HT-29 (cell line): ENCODE measurements around the gene DLG1. TPM values are rescaled to one million over a fixed set of nuclear protein-coding genes. Genes with fewer than 3 reads are reported as not detected.
A peak's percentile ranks its signal among the peaks of the same experiment; 100 is the strongest.
"Not testable (repeated sequence)": the region's sequence is repeated elsewhere in the genome, so short reads cannot be mapped to it uniquely, and the experiment has no call there.

Source experiments
- DNase-seq: peaks from one replicate; pipeline ENCODE4 v3.0.0-alpha.2; 2015; ENCODE audit warnings: low spot score
- total RNA-seq: library from RNA; depleted of rRNA; stranded (reverse); fragments of >200 nt; shearing (Covaris generic); gene quantifications from 2 replicates; pipeline ENCODE4 v1.2.3, GENCODE V29; 2014

The DLG1 gene
- total RNA-seq, 1 experiment from 2014 or later, result 36.7 TPM

DNA sequence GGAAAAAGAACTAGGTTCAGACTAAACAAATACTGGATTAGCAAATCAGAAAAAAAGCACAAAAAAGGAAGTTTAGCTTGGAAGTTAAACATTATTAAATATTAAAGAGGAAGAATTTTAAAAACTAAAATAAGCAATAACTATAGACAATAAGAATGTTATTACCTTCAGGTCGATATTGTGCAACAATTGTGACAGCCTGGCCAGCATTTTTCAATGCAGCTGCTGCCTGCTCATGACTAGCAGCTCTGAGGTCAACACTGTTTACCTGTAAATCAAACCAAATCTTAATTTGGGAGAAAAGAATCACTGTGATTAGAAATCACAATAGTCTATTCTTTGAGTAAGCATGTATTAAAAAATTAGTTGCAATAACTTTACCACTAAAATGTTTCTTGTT is 193.7 kb downstream of the DLG1 start:
- no peak for DNase-seq

DNA sequence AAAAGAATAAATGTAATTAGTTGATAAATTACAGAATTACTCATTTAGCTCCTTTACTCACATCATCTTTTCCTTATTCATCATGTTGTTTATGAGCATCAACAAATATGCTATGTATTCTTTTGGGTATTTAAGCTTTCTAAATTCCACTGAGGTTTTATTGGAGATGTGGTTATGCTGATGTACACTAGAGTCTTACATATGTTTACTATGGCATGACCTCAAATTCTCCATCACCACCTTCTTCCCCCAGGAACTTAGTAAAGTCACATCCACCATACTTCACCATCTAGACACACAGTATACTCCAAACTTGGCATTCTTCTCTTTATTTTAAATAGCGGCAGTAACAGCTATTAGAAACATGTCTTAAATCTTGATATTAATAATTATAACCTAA is 194.6 kb downstream of the DLG1 start:
- DNase-seq, result no peak

DNA sequence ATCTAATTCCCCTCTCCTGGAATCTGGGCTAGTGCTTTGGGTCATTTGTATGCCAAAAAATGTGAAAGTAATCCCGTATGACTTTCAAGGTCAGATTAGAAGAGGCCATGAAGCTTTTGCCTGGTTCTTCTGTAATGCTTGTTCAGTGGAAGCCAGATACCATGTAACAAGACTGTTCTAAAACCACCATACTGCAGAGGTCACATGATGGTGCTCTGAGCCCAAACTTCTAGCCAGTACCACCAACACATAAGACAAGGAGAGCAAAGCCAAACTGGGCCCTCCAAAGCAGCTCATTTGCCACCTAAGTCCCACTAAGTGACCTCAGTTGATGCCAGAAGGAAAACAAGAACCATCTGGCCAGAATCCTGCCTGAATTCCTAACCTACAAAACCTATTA is 204.5 kb downstream of the DLG1 start:
- no peak for DNase-seq

DNA sequence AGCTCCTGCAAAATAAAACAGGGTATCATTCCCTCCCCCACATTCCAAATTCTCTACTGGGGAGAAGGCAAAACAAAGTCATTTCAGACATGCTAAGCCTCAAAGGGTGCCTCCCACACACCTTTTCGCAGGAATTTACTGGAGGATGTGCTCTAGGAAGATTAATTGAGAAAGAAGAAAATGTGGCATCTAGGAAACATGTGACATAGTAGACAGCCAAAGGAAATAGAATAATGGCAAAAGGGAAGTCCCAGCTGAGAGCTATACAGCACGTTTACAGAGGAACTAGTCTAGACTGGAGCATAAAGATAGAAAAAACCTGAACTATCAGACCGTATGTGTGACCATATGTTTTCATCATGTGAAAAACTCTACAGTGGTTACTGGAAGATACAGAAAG is 210.0 kb downstream of the DLG1 start:
- DNase-seq, result no peak

DNA sequence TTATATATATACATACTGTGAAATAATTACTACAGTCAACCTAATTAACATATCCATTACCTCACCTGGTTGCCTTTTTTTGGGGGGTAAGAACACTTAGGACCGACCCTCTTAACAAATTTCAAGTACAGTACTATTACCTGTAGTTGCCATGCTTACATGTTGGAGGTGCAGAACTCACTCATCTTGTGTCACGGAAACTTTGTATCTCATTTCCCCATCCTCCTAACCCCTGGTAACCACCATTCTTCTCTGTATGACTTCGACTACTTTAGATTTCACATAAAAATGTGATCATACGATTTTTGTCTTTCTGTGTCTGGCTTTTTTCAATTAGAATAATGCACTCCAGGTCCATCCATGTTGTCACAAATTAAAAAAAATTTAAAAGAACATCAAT is 213.3 kb downstream of the DLG1 start:
- DNase-seq, result no peak

DNA sequence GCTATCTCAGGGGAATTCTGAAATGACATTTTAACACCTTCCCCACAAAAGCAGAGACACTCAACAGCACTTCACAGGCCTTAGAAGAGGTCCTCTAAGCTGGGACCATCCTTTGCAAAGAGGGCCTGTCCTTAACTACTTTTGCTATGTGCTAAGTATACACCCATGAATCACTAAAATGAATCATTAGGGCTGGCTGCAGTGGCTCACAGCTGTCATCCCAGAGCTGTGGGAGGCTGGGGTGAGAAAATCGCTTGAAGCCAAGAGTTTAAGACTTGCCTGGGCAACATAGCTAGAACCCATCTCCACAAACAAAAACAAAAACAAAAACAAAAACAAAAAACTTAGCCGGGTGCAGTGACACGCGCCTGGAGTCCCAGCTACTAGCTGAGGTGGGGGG is 214.9 kb downstream of the DLG1 start:
- DNase-seq, result no peak

DNA sequence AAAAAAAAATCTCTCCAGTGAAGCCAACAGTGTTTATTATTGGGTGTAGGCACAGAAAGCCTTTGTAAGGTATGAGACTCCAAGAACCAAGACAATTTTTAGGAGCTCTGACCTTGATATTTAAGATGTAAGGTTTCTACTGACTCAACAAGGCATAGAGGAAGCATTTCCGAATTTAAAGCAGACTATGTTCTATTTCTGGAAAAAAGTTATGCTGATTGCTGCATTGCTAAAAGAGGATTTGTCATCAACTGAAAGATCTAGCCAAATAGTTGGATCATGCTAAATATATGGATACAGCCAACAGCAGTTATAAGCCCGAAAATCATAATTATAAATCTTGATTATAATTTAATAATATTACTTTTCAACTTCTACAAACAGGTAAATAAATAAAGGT is 215.5 kb downstream of the DLG1 start:
- no peak for DNase-seq

DNA sequence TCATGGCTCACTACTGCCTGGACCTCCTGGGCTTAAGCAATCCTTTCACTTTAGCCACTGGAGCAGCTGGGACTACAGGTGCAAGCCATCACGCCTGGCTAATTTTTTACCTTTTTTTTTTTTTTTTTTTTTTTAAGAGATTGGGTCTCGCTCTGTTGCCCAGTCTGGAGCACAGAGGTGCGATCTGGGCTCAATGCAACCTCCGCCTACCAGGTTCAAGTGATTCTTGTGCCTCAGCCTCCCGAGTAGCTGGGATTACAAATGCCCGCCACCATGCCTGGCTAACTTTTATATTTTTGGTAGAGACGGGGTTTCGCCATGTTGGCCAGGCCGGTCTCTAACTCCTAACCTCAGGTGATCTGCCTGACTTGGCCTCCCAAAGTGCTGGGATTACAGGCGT is 218.1 kb downstream of the DLG1 start:
- no peak for DNase-seq

DNA sequence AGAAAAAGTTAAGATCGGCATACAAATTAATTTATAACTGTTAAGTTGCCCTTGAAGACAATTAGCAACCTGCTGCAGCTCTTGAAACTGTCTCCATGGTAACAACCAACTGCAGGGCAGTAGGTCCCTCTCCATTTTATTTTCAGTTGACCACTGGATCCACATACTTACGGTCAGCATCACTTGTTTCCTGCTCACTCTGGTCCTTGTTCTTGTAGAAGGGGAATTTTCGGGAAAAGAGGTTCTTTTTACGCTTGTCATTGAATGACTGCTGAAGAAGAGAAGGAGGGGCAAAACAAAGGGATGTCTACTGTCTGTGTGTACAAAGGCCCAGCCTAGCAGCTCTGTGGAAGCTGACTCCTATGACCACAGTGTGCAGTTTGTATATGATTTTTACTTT is 222.0 kb downstream of the DLG1 start:
- DNase-seq, result no peak

DNA sequence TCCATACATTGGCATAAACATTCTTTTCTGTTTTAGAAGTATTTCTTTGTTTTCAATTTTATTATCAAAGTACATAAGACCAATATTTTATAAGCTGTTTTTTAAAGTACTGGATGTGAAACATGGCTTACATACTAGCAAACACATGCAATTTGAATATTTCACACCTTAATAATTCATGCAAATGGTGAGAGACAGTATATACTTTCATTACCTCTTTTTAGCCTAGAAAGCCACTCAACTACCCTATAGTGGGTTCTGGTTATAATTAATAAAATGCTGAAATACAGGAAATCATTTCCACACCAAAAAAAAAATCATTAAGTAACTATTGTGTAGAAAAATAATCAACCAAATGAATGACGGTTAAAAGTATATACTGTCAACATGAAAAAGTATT is 230.3 kb downstream of the DLG1 start:
- no peak for DNase-seq

DNA sequence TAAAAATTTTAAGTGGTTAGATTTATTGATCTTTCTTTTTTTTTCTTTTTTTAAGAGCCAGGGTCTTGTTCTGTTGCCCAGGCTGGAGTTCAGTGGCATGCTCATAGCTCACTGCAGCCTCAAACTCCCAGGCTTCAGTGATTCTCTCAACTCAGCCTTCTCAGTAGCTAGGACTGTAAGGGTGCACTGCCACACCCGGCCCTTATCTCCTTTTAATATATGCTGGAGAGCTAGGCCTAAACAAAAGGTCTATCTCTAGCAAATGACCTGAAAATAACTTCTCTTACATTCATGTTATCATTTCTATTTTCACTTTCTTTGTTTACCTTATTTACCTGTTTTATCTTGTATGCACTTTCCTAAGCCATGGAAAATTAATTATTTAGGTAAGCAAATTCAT is 233.6 kb downstream of the DLG1 start:
- no peak for DNase-seq

DNA sequence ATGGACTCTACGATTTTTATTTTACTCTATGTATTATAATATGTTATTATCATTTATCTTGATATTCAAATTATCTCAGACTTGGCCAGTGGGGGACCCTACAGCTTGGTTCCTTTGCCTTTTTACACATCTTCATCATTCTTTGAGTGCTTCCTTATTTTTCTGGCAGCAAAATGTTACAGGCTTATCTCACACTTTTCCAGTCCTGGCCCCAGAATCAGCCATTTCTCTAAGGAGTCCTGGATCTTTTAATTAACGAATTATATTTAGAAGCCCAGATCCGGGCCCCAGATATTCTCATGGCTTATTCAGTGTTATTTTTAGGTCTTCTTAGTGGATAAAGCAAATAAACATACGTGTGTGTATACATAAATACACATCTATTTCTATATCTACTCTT is 236.0 kb downstream of the DLG1 start:
- no peak for DNase-seq

DNA sequence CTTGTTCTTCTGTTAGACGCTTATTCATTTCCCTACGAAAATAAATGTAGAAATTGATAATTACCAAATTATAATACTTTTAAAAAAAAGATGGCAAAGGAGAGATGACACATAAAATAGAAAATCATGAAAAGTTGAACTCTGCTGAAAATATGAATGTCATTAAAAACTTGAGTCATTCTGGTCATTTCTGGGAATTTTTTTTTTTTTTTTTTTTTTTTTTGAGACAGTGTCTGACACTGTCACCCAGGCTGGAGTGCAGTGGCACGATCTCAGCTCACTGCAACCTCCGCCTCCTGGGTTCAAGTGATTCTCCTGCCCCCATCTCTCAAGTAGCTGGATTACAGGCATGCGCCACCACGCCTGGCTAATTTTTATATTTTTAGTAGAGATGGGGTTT is 246.8 kb downstream of the DLG1 start:
- DNase-seq, result not testable (repeated sequence)

DNA sequence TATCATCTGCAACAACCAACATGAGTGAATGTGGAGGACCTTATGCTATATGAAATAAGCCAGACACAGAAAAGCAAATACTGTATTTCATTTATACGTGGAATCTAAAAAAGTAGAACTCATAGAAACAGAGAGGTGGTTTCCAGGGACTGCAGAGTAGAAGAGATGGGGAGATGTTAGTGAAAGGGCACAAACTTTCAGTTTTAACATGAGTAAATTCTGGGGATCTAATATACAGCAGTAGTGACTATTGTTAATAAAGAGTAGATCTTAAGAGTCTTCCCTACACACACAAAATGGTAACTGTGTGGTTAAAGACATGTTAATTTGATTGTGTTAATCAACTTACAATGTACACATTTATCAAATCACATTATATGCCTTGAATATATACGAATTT is 247.9 kb downstream of the DLG1 start:
- DNase-seq, result no peak

DNA sequence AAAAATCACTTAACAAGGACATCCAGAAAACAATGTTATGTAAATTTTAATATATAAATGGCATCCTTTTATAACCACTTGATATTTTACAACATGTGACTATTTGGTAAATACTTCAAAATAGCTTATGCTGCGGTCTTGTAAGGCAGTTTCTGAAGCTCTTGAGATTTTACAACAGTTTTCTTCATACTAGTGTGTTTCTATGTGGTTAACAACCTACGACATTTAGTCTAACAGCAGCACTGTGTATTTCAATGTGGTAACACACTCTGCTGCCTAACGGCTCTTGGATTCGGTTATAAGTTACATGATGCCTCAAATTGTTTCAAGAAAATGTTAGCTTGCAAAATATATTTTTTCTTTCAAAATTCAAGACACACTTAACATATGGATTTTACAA is 255.9 kb downstream of the DLG1 start:
- no peak for DNase-seq

DNA sequence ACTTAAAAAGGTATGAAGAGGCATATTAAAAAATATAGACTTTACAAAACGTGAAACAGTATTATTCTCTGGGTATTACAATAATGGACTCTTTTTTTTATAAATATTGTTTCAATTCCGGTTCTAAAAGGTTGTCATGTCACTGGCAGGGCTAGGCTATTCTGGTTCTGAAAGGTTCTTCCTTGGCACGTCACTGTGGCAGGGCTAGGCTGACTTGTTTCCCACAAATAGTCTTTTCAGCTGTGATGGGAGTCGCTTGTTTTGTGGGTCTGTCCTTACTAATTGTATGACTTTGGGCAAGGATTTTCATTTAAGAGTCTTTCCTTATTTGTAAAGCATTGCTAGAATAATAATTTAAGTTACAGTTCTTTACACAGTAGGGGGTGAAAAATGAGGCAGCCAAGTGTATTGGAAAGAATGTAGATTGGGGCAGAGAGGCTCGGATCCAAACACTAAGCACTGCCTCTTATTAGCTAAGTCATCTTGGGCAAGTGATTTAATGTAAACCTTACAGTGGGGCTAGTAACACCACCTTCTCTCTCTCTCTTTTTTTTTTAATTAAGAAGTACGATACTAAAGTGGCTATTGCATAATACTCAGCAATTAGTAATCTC is 256.4 kb downstream of the DLG1 start:
- DNase-seq, result no peak

DNA sequence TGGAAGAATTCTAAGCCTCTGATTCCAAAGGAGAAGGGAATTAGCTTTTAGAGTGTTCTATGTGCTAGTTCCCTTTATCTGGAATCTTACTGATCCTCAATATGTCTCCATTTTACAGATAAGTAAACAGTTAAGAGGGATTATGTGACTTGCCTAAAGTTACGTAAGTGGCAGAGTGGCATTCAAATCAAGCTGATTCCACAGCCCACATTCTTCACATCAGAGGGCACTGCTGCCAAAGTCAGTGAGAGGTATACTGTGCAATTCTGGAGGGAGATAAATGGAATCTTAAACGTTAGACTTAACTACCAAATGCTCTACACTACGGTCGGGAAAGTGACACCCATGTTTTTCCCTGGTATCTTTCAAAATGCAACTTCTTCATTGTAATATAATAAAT is 257.8 kb downstream of the DLG1 start:
- DNase-seq, result no peak

DNA sequence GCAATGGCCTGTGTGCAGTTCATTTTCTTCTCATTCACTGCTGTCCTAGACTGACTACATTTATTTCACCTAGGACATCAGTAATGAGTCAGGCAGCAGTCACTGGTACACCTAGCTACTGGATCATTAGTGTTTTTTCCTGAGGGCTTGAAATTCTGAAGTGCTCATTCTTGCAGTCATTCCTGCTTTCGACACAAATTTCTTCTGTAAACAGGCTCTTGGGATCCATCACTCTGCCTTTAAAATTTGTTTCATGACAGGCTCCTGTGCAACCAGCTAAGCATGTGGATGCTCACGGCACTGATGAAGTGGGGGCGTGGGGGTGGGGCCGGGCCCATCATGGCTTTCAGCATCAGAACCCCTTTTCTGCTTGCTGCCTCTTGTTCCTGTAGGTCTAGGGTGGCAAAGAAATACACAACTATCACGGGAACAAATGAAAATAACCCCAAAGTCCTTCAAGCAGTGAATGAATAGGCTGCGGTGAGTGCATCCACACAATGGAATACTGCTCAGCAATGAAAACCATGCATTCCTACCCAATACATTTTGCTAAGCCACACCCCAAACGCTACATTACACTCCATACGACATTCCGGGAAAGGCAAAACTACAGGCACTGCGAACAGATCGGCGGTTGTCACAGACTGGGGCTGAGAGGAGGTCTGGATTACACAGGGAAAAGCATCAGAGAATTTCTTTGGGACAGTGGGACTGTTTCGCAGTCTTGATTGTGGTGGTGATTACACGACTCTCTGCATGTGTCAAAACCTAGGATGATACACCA is 259.5 kb downstream of the DLG1 start:
- DNase-seq, result no peak

DNA sequence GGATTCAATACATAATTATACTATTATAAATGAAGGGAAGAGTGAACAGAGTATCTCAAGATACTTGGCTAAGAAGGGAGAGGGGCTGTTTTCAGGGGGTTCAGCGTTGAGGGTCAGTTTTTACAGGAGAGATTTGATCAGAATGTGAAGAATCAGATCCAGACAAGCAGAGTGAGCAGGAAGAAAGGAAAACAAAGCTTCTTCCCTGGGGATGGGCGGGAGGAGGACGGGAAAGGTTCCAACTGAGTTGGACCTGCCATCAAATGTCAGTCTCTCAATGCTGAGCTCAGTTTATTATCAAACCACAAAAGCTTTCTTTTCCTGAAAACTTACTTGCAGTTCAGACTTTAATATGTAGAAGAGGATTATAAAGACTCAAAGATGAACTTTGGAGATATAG is 262.8 kb downstream of the DLG1 start:
- DNase-seq, result no peak

DNA sequence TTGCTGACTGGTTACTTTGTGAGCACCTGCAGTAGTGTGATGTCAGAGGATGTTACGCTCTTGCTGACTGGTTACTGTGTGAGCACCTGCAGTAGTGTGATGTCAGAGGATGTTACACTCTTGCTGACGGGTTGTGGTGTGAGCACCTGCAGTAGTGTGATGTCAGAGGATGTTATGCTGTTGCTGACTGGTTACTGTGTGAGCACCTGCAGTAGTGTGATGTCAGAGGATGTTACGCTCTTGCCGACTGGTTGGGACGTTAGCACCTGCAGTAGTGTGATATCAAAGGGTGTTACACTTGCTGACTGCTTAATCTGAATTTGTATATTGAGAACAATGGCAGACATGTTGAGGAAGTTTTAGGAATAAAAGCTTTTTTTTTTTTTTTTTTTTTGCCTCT is 263.6 kb downstream of the DLG1 start:
- DNase-seq, result not testable (repeated sequence)

DNA sequence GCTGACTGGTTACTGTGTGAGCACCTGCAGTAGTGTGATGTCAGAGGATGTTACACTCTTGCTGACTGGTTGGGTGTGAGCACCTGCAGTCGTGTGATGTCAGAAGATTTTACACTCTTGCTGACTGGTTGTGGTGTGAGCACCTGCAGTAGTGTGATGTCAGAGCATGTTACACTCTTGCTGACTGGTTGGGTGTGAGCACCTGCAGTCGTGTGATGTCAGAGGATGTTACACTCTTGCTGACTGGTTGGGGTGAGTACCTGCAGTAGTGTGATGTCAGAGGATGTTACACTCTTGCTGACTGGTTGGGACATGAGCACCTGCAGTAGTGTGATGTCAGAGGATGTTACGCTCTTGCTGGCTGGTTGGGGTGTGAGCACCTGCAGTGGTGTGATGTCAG is 264.6 kb downstream of the DLG1 start:
- not testable (repeated sequence) for DNase-seq

DNA sequence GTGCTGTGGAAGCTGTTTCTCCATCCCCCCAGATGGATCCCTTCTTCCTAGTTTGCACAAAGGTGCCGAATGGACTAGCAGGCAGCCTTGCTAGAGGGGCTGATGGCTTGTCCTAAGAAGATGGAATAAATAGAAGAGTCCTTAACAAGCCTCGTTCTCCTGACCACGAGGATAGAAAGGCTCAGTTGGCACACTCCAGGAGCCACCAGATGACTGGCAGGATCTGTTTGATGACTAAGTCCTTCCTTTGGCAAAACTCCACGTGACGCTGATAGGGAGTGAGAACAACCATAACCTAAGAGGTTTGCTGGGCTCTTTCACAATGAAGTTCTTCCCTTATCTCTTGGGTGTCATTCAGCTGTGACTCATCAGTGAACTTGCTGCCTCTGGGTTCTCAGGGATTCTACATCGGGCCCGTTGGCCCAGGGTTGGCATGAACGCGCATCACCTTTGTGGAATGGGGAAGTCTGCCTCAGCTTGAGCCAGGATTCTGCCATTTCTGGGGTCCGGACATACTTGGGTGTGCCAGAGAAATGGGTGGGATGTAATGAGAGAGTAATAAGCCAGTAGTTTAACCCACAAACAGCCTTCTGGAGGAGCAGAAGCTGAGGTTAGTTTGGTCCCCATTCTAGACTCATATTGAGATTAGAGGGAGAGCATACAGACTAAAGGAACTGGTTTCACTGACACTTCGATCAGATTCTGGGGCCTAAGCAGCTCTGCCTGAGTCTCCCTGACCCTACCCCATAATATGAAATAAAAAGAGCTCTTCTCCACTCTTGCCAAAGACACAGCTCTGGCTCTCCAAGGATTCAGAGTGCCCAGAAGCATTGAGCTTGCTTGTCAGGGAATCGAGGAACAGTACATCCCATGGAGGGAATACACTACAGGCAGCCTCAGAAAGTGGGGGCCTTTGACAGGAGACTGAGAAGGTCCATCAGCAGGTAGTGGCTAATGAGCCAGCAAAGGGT is 266.8 kb downstream of the DLG1 start:
- DNase-seq, result peak; percentile 80
